WTC11 (cell line): ENCODE data around the gene TM9SF1. TPM values are rescaled to one million over a fixed set of nuclear protein-coding genes. Genes with fewer than 3 reads are reported as not detected.

Source experiments
- ATAC-seq: fragments of 200-7000 bp; cut with Tn5 transposase; 2 replicates; pipeline ENCODE4 v1.10.0; 2021; ENCODE audit warnings: mild to moderate bottlenecking, moderate library complexity
- CTCF ChIA-PET: fragments of 300-600 bp; sonication (Branson Sonifier 250); formaldehyde crosslinking; loops from one replicate; lab custom pipeline; 2021; ENCODE audit warnings: antibody characterized with exemption; lab: Charles Lee
- POLR2A ChIA-PET: fragments of 350-600 bp; sonication (Branson Sonifier 250); formaldehyde crosslinking; loops from one replicate; lab custom pipeline; 2021; ENCODE audit warnings: antibody characterized with exemption; lab: Charles Lee
- DNase-seq: peaks from one replicate; pipeline ENCODE4 v3.0.0; 2021; ENCODE audit warnings: low spot score
- H3K27ac Mint-ChIP-seq: 2 replicates; pipeline ENCODE4 v1.8.0; 2021; ENCODE audit warnings: mixed read lengths
- H3K27me3 Mint-ChIP-seq: 2 replicates; pipeline ENCODE4 v1.8.0; 2021; ENCODE audit warnings: low read depth, mild to moderate bottlenecking, moderate library complexity, mixed read lengths
- H3K36me3 Mint-ChIP-seq: 2 replicates; pipeline ENCODE4 v1.8.0; 2021; ENCODE audit warnings: mixed read lengths
- H3K4me1 Mint-ChIP-seq: 2 replicates; pipeline ENCODE4 v1.8.0; 2022; ENCODE audit warnings: mixed read lengths
- H3K4me3 Mint-ChIP-seq: 2 replicates; pipeline ENCODE4 v1.8.0; 2021; ENCODE audit warnings: mild to moderate bottlenecking, moderate library complexity, mixed read lengths
- H3K9me3 Mint-ChIP-seq: 2 replicates; pipeline ENCODE4 v1.8.0; 2021; ENCODE audit warnings: mixed read lengths
- ARID4B ChIP-seq: sonication (generic); formaldehyde crosslinking; IDR thresholded peaks from 2 replicates; pipeline ENCODE4 v1.8.0; 2023; ENCODE audit warnings: missing genetic modification reagents, mild to moderate bottlenecking, borderline replicate concordance
- CBFB ChIP-seq: sonication (generic); formaldehyde crosslinking; IDR thresholded peaks from 2 replicates; pipeline ENCODE4 v1.8.1; 2022; ENCODE audit warnings: mild to moderate bottlenecking, low read depth, missing genetic modification reagents
- CREB1 ChIP-seq: sonication (generic); formaldehyde crosslinking; IDR thresholded peaks from 2 replicates; pipeline ENCODE4 v1.8.0; 2023; ENCODE audit warnings: mild to moderate bottlenecking, missing genetic modification reagents
- ETV6 ChIP-seq: sonication (generic); formaldehyde crosslinking; IDR thresholded peaks from 2 replicates; pipeline ENCODE4 v1.8.1; 2022; ENCODE audit warnings: mild to moderate bottlenecking, missing genetic modification reagents
- GABPB1 ChIP-seq: sonication (generic); formaldehyde crosslinking; IDR thresholded peaks from 2 replicates; pipeline ENCODE4 v1.8.1; 2023; ENCODE audit warnings: mild to moderate bottlenecking, missing genetic modification reagents
- GTF2I ChIP-seq: fragments of 250-450 bp; sonication (Bioruptor Pico); conservative IDR thresholded peaks from 2 replicates; pipeline ENCODE4 v1.4.0; 2021; ENCODE audit warnings: mild to moderate bottlenecking
- IRF1 ChIP-seq: sonication (generic); formaldehyde crosslinking; IDR thresholded peaks from 2 replicates; pipeline ENCODE4 v1.8.0; 2023; ENCODE audit warnings: missing genetic modification reagents
- MAX ChIP-seq: sonication (generic); formaldehyde crosslinking; IDR thresholded peaks from 2 replicates; pipeline ENCODE4 v1.8.0; 2022; ENCODE audit warnings: mild to moderate bottlenecking, missing genetic modification reagents
- PRDM15 ChIP-seq: sonication (generic); formaldehyde crosslinking; IDR thresholded peaks from 2 replicates; pipeline ENCODE4 v1.8.0; 2022; ENCODE audit warnings: missing genetic modification reagents
- PREB ChIP-seq: sonication (generic); formaldehyde crosslinking; IDR thresholded peaks from 2 replicates; pipeline ENCODE4 v1.8.1; 2022; ENCODE audit warnings: mild to moderate bottlenecking, missing genetic modification reagents, moderate library complexity, borderline replicate concordance
- SMAD4 ChIP-seq: sonication (generic); formaldehyde crosslinking; IDR thresholded peaks from 2 replicates; pipeline ENCODE4 v1.8.0; 2022; ENCODE audit warnings: mild to moderate bottlenecking, missing genetic modification reagents
- SP1 ChIP-seq: sonication (generic); formaldehyde crosslinking; conservative IDR thresholded peaks from 2 replicates; pipeline ENCODE4 v1.8.1; 2022; ENCODE audit warnings: missing genetic modification reagents
- TEAD1 ChIP-seq: sonication (generic); formaldehyde crosslinking; IDR thresholded peaks from 2 replicates; pipeline ENCODE4 v1.8.0; 2022; ENCODE audit warnings: mild to moderate bottlenecking, missing genetic modification reagents
- TEAD4 ChIP-seq: sonication (generic); formaldehyde crosslinking; IDR thresholded peaks from 2 replicates; pipeline ENCODE4 v1.8.0; 2022; ENCODE audit warnings: mild to moderate bottlenecking, missing genetic modification reagents
- ZNF138 ChIP-seq: sonication (generic); formaldehyde crosslinking; conservative IDR thresholded peaks from 2 replicates; pipeline ENCODE4 v1.8.1; 2022; ENCODE audit warnings: mild to moderate bottlenecking, moderate library complexity, missing genetic modification reagents
- ZNF232 ChIP-seq: sonication (generic); formaldehyde crosslinking; IDR thresholded peaks from 2 replicates; pipeline ENCODE4 v1.8.0; 2022; ENCODE audit warnings: mild to moderate bottlenecking, missing genetic modification reagents
- ZNF423 ChIP-seq: fragments of 250-450 bp; sonication (Bioruptor Pico); IDR thresholded peaks from 2 replicates; pipeline ENCODE4 v2.1.2; 2022; ENCODE audit warnings: mild to moderate bottlenecking, moderate library complexity
- total RNA-seq: library from RNA; stranded (reverse); gene quantifications from 3 replicates; pipeline ENCODE4 v1.2.3, GENCODE V29; 2021
- TF ChIP-seq, protein P1 (sequence below): sonication (generic); formaldehyde crosslinking; IDR thresholded peaks from 2 replicates; pipeline ENCODE4 v1.8.1; 2023; ENCODE audit warnings: mild to moderate bottlenecking, moderate library complexity, missing genetic modification reagents

TM9SF1 gene
- total RNA-seq, 1 experiment from 2014 or later, result 27.9 TPM

GRCh38 chr14:24146453-24146977 lies 48.7 kb downstream of the TM9SF1 start, which contains the start of gene PSME2:
TSS of gene PSME2 (minus strand) at chr14:24146610. CDS start at chr14:24146581, 29 bp downstream.
- no peaks in the 10 kb centered on the region for H3K27me3 Mint-ChIP-seq
- H3K36me3 Mint-ChIP-seq, result peaks cover 39% of the 10 kb centered on the region

GRCh38 chr14:24145690-24146452 lies 49.4 kb downstream of the TM9SF1 start:
- peak overlapping the region; percentile 99 for H3K4me3 Mint-ChIP-seq
- H3K27ac Mint-ChIP-seq, result peak overlapping the region; percentile 65
- H3K36me3 Mint-ChIP-seq, result peaks cover 35% of the 10 kb centered on the region
- ChIA-PET CTCF (interaction anchor here (1.0 to 4.1 kb wide), 11 partner anchors 10 to 286 kb away, joined by 3 to 55 read pairs (median 7); partner anchors contain the start of genes DCAF11, DHRS1, IRF9 and MDP1), POLR2A (interaction anchor here (0.6 to 3.3 kb wide), 8 partner anchors 9 to 96 kb away, joined by 3 to 24 read pairs (median 8); partner anchors contain the start of genes DCAF11, IRF9, MDP1 and NRL)
- DNase-seq, result no peak
- no peaks in the 10 kb centered on the region for H3K9me3 Mint-ChIP-seq
- H3K27me3 Mint-ChIP-seq, result no peaks in the 10 kb centered on the region
- no peak for ATAC-seq
- peaks cover 24% of the 10 kb centered on the region for H3K4me1 Mint-ChIP-seq
- TF ChIP-seq TEAD1, result no peak
- TF ChIP-seq SMAD4, result no peak
- no peak for TF ChIP-seq IRF1 (CRISPR knock-in tag)
- 0 out of 2 replicates have a peak, but pooled peaks have one; percentile 29 for TF ChIP-seq PREB (CRISPR knock-in tag)
- TF ChIP-seq ZNF423 (CRISPR knock-in tag), result no peak
- no peak for TF ChIP-seq ZNF138 (CRISPR knock-in tag)
- no peak for TF ChIP-seq ARID4B (CRISPR knock-in tag)

More at GRCh38 chr14:24146453-24146977, 48.7 kb downstream of the TM9SF1 start, which contains the start of gene PSME2:
- POLR2A ChIA-PET, result interaction anchor here (0.6 to 3.3 kb wide), 13 partner anchors 10 to 96 kb away, joined by 3 to 24 read pairs (median 6); partner anchors contain the start of genes CHMP4A, DCAF11, IRF9 and MDP1
- Mint-ChIP-seq H3K9me3 (no peaks in the 10 kb centered on the region), H3K4me1 (peaks cover 24% of the 10 kb centered on the region), H3K4me3 (peak within 1 kb of the TSS; percentile 99), H3K27ac (peak within 1 kb of the TSS; percentile 98)
- TF ChIP-seq SP1 (CRISPR knock-in tag) (peak; percentile 56), ZNF232 (CRISPR knock-in tag) (no peak), TEAD4 (CRISPR knock-in tag) (no peak), CREB1 (0 out of 2 replicates have a peak, but pooled peaks have one; percentile 20), MAX (CRISPR knock-in tag) (0 out of 2 replicates have a peak, but pooled peaks have one; percentile 9), GTF2I (CRISPR knock-in tag) (no peak), PRDM15 (CRISPR knock-in tag) (peak; percentile 94), ETV6 (CRISPR knock-in tag) (0 out of 2 replicates have a peak, but pooled peaks have one; percentile 44), GABPB1 (CRISPR knock-in tag) (peak; percentile 69), CBFB (CRISPR knock-in tag) (0 out of 2 replicates have a peak, but pooled peaks have one; percentile 51)
- TF ChIP-seq, protein P1, sequence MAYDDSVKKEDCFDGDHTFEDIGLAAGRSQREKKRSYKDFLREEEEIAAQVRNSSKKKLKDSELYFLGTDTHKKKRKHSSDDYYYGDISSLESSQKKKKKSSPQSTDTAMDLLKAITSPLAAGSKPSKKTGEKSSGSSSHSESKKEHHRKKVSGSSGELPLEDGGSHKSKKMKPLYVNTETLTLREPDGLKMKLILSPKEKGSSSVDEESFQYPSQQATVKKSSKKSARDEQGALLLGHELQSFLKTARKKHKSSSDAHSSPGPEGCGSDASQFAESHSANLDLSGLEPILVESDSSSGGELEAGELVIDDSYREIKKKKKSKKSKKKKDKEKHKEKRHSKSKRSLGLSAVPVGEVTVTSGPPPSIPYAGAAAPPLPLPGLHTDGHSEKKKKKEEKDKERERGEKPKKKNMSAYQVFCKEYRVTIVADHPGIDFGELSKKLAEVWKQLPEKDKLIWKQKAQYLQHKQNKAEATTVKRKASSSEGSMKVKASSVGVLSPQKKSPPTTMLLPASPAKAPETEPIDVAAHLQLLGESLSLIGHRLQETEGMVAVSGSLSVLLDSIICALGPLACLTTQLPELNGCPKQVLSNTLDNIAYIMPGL (CRISPR knock-in tag), result 0 out of 2 replicates have a peak, but pooled peaks have one; percentile 15
- CTCF ChIA-PET, result interaction anchor here (0.5 to 4.1 kb wide), 20 partner anchors 10 to 285 kb away, joined by 3 to 55 read pairs (median 4); partner anchors contain the start of genes DCAF11, DHRS1, IPO4 and IRF9
- DNase-seq (peak; percentile 99), ATAC-seq (peak; percentile 87)
